RWPE2 (cell line): ENCODE results near the gene ALG8.

Experiments used
- ATAC-seq: fragments of 200-7000 bp; cut with Tn5 transposase; 3 replicates; pipeline ENCODE4 v1.9.1; 2021; ENCODE audit warnings: low read depth
- DNase-seq: peaks from one replicate; pipeline ENCODE4 v3.0.0-alpha.2; 2020; ENCODE audit warnings: low spot score
- H3K27ac ChIP-seq: fragments of 450-650 bp; 2 replicates; pipeline ENCODE4 v1.5.1; 2017; ENCODE audit warnings: mild to moderate bottlenecking; ENCODE audit not compliant: poor library complexity, severe bottlenecking
- H3K27me3 ChIP-seq: fragments of 250-450 bp; sonication (Bioruptor Pico); 2 replicates; pipeline ENCODE4 v1.5.1; 2021; ENCODE audit warnings: mild to moderate bottlenecking, moderate library complexity; ENCODE audit not compliant: insufficient read depth, poor library complexity, severe bottlenecking
- H3K36me3 ChIP-seq: fragments of 250-450 bp; sonication (Bioruptor Pico); 2 replicates; pipeline ENCODE4 v1.5.1; 2020; ENCODE audit warnings: low read depth, mild to moderate bottlenecking, moderate library complexity
- H3K4me1 ChIP-seq: fragments of 250-450 bp; sonication (Bioruptor Pico); 2 replicates; pipeline ENCODE4 v1.5.1; 2021; ENCODE audit warnings: mild to moderate bottlenecking, moderate library complexity; ENCODE audit not compliant: insufficient read depth, poor library complexity, severe bottlenecking
- H3K4me3 ChIP-seq: fragments of 250-450 bp; sonication (Bioruptor Pico); 2 replicates; pipeline ENCODE4 v1.5.1; 2021; ENCODE audit warnings: mild to moderate bottlenecking, moderate library complexity; ENCODE audit not compliant: severe bottlenecking
- H3K9me3 ChIP-seq: fragments of 250-450 bp; sonication (Bioruptor Pico); 2 replicates; pipeline ENCODE4 v1.5.1; 2021; ENCODE audit warnings: mild to moderate bottlenecking, moderate library complexity; ENCODE audit not compliant: severe bottlenecking
- TF ChIP-seq, protein P1 (sequence below): fragments of 450-650 bp; IDR thresholded peaks from one replicate; pipeline ENCODE4 v1.5.1; 2017; ENCODE audit warnings: mild to moderate bottlenecking, moderate library complexity; ENCODE audit not compliant: poor library complexity, severe bottlenecking

Gene ALG8

DNA sequence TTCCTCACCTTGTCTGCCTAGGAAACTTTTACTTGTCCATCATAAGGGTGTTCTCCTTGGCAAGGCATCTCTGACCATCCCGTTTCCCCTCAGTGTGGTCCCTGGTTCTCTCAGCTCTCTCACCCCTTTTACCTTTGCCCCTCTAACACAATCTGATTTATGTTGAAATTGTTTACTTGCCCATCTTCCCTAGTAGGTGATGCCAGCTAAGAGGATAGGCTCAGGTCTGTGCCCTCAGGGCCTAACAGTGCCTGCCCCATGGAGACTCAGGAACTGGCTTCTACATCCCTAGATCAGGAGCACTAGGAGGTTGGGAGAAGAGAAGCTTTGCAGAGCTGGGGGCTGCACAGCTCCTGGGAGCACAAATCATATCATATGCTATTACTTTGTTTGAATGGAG, 21.1 kb upstream of the ALG8 start:
- no peak for ATAC-seq
- Histone ChIP-seq H3K4me1 (no peaks in the 10 kb centered on the region), H3K36me3 (no peaks in the 10 kb centered on the region), H3K27me3 (no peaks in the 10 kb centered on the region), H3K4me3 (no peak overlapping the region), H3K27ac (no peak overlapping the region), H3K9me3 (no peaks in the 10 kb centered on the region)
- TF ChIP-seq, protein P1, sequence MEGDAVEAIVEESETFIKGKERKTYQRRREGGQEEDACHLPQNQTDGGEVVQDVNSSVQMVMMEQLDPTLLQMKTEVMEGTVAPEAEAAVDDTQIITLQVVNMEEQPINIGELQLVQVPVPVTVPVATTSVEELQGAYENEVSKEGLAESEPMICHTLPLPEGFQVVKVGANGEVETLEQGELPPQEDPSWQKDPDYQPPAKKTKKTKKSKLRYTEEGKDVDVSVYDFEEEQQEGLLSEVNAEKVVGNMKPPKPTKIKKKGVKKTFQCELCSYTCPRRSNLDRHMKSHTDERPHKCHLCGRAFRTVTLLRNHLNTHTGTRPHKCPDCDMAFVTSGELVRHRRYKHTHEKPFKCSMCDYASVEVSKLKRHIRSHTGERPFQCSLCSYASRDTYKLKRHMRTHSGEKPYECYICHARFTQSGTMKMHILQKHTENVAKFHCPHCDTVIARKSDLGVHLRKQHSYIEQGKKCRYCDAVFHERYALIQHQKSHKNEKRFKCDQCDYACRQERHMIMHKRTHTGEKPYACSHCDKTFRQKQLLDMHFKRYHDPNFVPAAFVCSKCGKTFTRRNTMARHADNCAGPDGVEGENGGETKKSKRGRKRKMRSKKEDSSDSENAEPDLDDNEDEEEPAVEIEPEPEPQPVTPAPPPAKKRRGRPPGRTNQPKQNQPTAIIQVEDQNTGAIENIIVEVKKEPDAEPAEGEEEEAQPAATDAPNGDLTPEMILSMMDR: no peak
- DNase-seq: no peak

DNA sequence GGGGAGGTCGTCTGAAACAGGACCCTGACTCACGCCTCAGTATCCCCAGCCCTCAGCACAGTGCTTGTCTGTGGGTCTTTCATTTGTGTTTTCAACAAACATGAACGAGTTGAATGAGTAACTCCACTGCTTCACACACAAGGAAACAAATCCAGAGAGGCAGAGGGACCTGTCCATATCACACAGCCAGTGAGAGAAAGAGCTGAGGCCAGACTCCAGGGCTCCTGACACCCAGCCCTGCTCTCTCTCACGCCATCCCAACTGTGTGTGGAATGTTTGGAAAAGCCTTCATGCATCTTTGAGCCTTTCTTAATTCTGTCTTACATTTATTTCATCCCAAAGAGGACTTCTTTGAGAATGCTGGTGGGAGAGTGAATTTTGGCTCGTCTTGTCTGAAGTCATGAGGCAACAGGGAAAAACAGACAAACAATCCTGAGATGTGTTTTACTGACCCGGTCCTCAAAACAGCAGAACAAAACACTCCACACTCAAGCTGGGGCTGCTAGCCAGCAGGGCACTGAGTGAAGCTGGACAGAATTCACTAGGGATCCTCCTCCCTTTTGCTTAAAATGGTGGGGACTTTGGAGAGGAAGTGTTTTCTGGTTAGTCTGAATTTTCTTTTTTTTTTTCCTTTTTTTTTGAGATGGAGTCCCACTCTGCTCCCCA, 19.7 kb upstream of the ALG8 start:
- H3K4me1 ChIP-seq: no peaks in the 10 kb centered on the region
- TF ChIP-seq, protein P1: no peak
- no peak overlapping the region for H3K4me3 ChIP-seq
- DNase-seq (no peak), ATAC-seq (no peak)
- no peak overlapping the region for H3K27ac ChIP-seq
- no peaks in the 10 kb centered on the region for H3K27me3 ChIP-seq
- no peaks in the 10 kb centered on the region for H3K36me3 ChIP-seq
- no peaks in the 10 kb centered on the region for H3K9me3 ChIP-seq

DNA sequence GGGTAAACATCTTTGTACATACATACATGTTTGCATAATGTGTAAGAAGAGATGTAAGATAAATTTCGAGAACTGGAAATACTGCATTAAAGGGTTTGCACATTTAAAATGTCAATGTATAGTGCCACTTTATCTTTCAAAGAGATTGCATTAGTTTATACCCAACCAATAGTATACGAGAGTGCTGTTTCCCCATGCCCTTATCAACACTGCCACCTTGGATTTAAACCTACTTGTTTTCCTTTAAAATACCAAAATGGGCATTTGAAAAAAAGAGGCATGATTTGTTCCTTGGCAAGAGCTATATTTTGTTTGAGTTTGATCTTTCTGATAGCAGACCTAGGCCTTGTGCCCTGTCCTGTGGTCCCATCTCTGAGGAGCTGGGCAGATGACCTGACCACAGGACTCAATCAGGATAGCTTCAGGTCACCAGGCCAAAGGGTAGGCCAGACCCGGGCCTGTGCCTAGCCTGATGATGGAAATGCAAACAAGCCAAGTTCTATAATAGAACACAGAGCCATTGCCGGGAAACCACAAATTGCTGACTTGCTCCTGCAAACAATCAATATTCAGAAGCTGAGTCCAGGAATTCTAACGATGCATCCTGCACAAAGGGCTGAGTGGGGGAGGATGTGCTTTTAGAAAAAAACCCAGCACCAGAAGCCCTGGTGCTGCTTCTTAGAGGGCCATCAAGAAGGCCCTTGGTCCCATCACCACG, 16.9 kb upstream of the ALG8 start:
- no peaks in the 10 kb centered on the region for H3K4me1 ChIP-seq
- no peak for DNase-seq
- H3K27ac ChIP-seq: no peak overlapping the region
- no peaks in the 10 kb centered on the region for H3K36me3 ChIP-seq
- H3K9me3 ChIP-seq: no peaks in the 10 kb centered on the region
- no peak for ATAC-seq
- H3K4me3 ChIP-seq: no peak overlapping the region
- H3K27me3 ChIP-seq: no peaks in the 10 kb centered on the region
- TF ChIP-seq, protein P1: no peak

DNA sequence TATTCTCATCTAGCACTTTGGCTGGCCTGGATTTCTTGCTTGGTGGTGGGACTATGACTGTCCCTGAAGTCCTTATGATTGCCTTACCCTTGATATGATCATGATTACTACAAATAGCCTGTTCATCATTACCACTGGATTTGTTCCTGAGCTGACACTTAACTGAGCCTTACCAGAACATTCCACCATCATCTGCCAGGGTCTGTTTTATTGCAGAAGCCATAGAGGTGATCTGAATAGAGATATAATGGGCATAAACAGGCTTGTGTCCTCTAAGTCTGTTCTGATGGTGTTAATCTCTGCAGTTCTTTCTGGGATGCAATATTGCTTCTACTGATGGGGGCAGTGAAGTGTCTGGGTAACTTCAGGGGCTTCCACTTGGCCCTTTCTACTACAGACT, 12.4 kb upstream of the ALG8 start:
- TF ChIP-seq, protein P1: no peak
- no peaks in the 10 kb centered on the region for H3K9me3 ChIP-seq
- H3K4me3 ChIP-seq: no peak overlapping the region
- no peaks in the 10 kb centered on the region for H3K36me3 ChIP-seq
- H3K27ac ChIP-seq: no peak overlapping the region
- H3K27me3 ChIP-seq: no peaks in the 10 kb centered on the region
- no peaks in the 10 kb centered on the region for H3K4me1 ChIP-seq
- DNase-seq: no peak
- no peak for ATAC-seq

DNA sequence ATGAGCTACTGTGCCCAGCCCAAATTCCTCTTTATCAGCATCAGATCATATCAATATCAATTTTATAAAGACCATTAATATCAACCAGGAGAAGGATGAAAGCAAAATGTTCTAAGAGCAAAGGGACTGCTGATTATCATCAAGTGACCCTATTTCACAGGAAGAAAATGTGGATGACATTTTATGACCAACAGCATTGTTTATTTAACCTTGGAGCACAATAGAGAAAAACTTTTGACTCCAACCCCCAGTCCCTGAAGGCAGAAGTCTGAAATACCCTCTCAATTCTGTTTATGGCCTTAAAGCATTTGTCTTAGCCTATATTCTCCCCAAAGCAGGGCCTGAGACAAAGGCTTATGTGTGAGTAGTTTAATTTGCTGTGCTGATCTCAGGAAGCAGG, 11.3 kb upstream of the ALG8 start:
- TF ChIP-seq, protein P1: no peak
- ATAC-seq: no peak
- H3K9me3 ChIP-seq: no peaks in the 10 kb centered on the region

More for the DNA sequence above, 11.3 kb upstream of the ALG8 start:
- no peak overlapping the region for H3K4me3 ChIP-seq
- DNase-seq: no peak
- no peaks in the 10 kb centered on the region for H3K4me1 ChIP-seq
- H3K36me3 ChIP-seq: no peaks in the 10 kb centered on the region
- H3K27ac ChIP-seq: no peak overlapping the region
- no peaks in the 10 kb centered on the region for H3K27me3 ChIP-seq
